ENCODE results near the gene SRA1. TPM values are rescaled to one million over a fixed set of nuclear protein-coding genes. Genes with fewer than 3 reads are reported as not detected.
A peak's percentile ranks its signal among the peaks of the same experiment; 100 is the strongest.

SRA1 gene
- total and polyA plus RNA-seq, 9 of the 15 experiments (the other 6 are each of a cell fraction or from before 2014, with no cell fraction given), result 24.1 to 47.4 (median 41.3) TPM

DNA sequence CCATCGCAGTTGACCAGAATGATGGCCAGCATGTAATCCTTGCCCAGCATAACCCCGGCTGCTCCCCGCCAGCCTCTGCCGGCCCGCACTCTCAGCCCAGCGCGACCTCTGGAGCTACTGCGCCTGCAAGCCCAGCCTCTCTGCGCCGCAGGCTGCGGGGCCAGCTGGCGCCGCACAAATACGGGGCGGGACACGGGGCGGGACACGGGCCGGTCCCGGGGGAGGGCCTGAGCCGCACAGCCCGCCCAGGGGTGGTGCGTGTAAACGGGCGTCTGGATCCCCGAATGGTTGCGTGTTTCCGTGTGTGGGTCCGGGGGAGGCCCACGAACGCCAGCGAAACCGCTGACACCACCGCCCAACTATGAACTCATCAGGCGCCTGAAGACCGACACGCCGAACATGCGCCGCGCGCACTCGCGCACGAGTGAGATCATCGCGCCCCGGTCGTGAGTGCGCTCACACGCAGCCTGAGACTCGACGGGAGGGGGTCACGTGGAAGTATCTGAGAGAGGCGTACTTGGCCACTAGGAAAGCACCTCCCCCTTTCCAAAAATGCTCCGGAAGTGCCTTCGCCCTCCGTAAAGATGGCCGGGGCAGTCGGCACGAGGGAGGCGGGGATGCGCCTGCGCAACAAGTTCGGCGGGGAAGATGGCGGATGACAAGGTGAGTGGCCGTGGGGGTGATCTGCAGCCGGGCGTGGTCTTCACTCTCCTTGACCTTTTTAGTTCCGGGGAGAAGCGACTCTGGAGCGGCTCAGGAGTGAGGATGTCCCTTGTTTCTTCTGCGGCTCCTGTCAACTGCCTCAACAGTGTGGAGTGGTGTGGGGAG lies 7.1 kb upstream of the SRA1 start, which contains the start of the genes APBB3 and SLC35A4 (continued):
- TF ChIP-seq, protein P1, sequence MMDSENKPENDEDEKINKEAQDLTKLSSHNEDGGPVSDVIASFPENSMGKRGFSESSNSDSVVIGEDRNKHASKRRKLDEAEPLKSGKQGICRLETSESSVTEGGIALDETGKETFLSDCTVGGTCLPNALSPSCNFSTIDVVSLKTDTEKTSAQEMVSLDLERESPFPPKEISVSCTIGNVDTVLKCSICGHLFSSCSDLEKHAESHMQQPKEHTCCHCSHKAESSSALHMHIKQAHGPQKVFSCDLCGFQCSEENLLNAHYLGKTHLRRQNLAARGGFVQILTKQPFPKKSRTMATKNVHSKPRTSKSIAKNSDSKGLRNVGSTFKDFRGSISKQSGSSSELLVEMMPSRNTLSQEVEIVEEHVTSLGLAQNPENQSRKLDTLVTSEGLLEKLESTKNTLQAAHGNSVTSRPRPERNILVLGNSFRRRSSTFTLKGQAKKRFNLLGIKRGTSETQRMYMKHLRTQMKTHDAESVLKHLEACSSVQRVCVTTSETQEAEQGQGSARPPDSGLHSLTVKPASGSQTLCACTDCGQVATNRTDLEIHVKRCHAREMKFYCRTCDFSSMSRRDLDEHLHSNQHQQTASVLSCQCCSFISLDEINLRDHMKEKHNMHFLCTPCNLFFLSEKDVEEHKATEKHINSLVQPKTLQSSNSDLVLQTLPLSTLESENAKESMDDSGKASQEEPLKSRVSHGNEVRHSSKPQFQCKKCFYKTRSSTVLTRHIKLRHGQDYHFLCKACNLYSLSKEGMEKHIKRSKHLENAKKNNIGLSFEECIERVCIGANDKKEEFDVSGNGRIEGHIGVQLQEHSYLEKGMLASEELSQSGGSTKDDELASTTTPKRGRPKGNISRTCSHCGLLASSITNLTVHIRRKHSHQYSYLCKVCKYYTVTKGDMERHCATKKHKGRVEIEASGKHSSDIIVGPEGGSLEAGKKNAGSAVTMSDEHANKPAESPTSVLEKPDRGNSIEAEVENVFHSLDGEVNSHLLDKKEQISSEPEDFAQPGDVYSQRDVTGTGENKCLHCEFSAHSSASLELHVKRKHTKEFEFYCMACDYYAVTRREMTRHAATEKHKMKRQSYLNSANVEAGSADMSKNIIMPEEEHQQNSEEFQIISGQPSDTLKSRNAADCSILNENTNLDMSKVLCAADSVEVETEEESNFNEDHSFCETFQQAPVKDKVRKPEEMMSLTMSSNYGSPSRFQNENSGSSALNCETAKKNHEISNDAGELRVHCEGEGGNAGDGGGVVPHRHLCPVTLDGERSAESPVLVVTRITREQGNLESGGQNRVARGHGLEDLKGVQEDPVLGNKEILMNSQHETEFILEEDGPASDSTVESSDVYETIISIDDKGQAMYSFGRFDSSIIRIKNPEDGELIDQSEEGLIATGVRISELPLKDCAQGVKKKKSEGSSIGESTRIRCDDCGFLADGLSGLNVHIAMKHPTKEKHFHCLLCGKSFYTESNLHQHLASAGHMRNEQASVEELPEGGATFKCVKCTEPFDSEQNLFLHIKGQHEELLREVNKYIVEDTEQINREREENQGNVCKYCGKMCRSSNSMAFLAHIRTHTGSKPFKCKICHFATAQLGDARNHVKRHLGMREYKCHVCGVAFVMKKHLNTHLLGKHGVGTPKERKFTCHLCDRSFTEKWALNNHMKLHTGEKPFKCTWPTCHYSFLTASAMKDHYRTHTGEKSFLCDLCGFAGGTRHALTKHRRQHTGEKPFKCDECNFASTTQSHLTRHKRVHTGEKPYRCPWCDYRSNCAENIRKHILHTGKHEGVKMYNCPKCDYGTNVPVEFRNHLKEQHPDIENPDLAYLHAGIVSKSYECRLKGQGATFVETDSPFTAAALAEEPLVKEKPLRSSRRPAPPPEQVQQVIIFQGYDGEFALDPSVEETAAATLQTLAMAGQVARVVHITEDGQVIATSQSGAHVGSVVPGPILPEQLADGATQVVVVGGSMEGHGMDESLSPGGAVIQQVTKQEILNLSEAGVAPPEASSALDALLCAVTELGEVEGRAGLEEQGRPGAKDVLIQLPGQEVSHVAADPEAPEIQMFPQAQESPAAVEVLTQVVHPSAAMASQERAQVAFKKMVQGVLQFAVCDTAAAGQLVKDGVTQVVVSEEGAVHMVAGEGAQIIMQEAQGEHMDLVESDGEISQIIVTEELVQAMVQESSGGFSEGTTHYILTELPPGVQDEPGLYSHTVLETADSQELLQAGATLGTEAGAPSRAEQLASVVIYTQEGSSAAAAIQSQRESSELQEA (IDR thresholded peaks at IDR 0.05; ENCODE audit: low read depth), result no peak
- TF ChIP-seq, protein P2, sequence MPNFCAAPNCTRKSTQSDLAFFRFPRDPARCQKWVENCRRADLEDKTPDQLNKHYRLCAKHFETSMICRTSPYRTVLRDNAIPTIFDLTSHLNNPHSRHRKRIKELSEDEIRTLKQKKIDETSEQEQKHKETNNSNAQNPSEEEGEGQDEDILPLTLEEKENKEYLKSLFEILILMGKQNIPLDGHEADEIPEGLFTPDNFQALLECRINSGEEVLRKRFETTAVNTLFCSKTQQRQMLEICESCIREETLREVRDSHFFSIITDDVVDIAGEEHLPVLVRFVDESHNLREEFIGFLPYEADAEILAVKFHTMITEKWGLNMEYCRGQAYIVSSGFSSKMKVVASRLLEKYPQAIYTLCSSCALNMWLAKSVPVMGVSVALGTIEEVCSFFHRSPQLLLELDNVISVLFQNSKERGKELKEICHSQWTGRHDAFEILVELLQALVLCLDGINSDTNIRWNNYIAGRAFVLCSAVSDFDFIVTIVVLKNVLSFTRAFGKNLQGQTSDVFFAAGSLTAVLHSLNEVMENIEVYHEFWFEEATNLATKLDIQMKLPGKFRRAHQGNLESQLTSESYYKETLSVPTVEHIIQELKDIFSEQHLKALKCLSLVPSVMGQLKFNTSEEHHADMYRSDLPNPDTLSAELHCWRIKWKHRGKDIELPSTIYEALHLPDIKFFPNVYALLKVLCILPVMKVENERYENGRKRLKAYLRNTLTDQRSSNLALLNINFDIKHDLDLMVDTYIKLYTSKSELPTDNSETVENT (CRISPR knock-in tag; IDR thresholded peaks at IDR 0.05), result peak; percentile 34
- 0 out of 2 replicates have a peak, but pooled peaks have one; percentile 26 for TF ChIP-seq OTX1 (CRISPR knock-in tag; IDR thresholded peaks at IDR 0.05)
- TF ChIP-seq WHSC1 (IDR thresholded peaks at IDR 0.05; ENCODE audit: low read length), result no peak
- TF ChIP-seq ATF3 (IDR thresholded peaks at IDR 0.05), result peak; percentile 96
- TF ChIP-seq ATF3 (CRISPR knock-in tag; conservative IDR thresholded peaks at IDR 0.05), result peak; percentile 74; the same call in 1 of the 2 replicates
- TF ChIP-seq ZNF551 (CRISPR knock-in tag; IDR thresholded peaks at IDR 0.05), result no peak
- no peak for TF ChIP-seq PHF21A (IDR thresholded peaks at IDR 0.05; ENCODE audit: borderline replicate concordance, low read depth)
- no peak for TF ChIP-seq KDM2B (CRISPR knock-in tag; IDR thresholded peaks at IDR 0.05)
- TF ChIP-seq ZNF311 (CRISPR knock-in tag; IDR thresholded peaks at IDR 0.05), result no peak
- peak; percentile 5; the same call in 1 of the 2 replicates for TF ChIP-seq FOSL1 (tag; conservative IDR thresholded peaks at IDR 0.05)
- TF ChIP-seq USF1 (CRISPR knock-in tag; IDR thresholded peaks at IDR 0.05), result peak; percentile 97
- TF ChIP-seq, protein P3, sequence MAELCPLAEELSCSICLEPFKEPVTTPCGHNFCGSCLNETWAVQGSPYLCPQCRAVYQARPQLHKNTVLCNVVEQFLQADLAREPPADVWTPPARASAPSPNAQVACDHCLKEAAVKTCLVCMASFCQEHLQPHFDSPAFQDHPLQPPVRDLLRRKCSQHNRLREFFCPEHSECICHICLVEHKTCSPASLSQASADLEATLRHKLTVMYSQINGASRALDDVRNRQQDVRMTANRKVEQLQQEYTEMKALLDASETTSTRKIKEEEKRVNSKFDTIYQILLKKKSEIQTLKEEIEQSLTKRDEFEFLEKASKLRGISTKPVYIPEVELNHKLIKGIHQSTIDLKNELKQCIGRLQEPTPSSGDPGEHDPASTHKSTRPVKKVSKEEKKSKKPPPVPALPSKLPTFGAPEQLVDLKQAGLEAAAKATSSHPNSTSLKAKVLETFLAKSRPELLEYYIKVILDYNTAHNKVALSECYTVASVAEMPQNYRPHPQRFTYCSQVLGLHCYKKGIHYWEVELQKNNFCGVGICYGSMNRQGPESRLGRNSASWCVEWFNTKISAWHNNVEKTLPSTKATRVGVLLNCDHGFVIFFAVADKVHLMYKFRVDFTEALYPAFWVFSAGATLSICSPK (IDR thresholded peaks at IDR 0.05; ENCODE audit: borderline replicate concordance), result no peak
